T-helper 2 cell treated with Interferon-gamma antibody and Interleukin-4, amounts not matched to agents 5 μg/mL and 100 μg/mL, for 36 hours (primary cell): ENCODE measurements around the gene RTN4R.
"Not testable (repeated sequence)": the region's sequence is repeated elsewhere in the genome, so short reads cannot be mapped to it uniquely, and the experiment has no call there.

Experiments
- DNase-seq: peaks from one replicate; pipeline ENCODE4 v3.0.0; 2021; ENCODE audit warnings: low spot score
- H3K27ac Mint-ChIP-seq: one replicate; pipeline ENCODE4 v1.8.0; 2021; ENCODE audit warnings: mild to moderate bottlenecking, mixed read lengths
- H3K27me3 Mint-ChIP-seq: one replicate; pipeline ENCODE4 v1.8.0; 2021; ENCODE audit warnings: low read depth, mixed read lengths
- H3K36me3 Mint-ChIP-seq: one replicate; pipeline ENCODE4 v1.8.0; 2021; ENCODE audit warnings: low read depth, mixed read lengths
- H3K4me1 Mint-ChIP-seq: one replicate; pipeline ENCODE4 v1.8.0; 2021; ENCODE audit warnings: low read depth, mixed read lengths
- H3K4me3 Mint-ChIP-seq: one replicate; pipeline ENCODE4 v1.8.0; 2022; ENCODE audit warnings: mild to moderate bottlenecking, moderate library complexity, mixed read lengths
- H3K9me3 Mint-ChIP-seq: one replicate; pipeline ENCODE4 v1.8.0; 2021; ENCODE audit warnings: mixed read lengths

RTN4R gene

GRCh38 chr22:20275325-20275724, 7.2 kb upstream of the RTN4R start:
- not testable (repeated sequence) for H3K9me3 Mint-ChIP-seq, H3K27ac Mint-ChIP-seq, H3K4me1 Mint-ChIP-seq, H3K27me3 Mint-ChIP-seq, H3K36me3 Mint-ChIP-seq, H3K4me3 Mint-ChIP-seq, DNase-seq

DNA sequence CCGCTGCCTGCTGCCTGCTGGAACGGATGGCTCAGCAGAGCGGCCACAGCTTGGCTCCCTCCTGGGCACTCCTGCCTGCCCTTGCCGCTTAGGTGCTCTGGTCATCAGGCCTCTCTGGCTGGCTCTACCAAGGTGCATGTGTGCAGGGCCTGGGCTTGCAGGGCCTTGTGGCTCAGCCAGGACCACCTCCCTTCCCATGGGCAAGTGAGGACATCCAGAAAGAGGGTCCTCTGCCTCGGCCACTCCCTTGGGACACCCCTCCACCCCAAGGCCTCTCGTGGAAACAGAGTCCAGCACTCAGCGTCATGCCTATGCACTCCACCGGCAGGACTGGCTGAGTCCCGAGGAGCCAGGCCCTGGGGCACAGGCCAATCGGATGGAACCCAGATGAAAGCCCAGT, 6.3 kb upstream of the RTN4R start:
- not testable (repeated sequence) for H3K27me3 Mint-ChIP-seq, DNase-seq, H3K9me3 Mint-ChIP-seq, H3K36me3 Mint-ChIP-seq, H3K27ac Mint-ChIP-seq, H3K4me1 Mint-ChIP-seq, H3K4me3 Mint-ChIP-seq

DNA sequence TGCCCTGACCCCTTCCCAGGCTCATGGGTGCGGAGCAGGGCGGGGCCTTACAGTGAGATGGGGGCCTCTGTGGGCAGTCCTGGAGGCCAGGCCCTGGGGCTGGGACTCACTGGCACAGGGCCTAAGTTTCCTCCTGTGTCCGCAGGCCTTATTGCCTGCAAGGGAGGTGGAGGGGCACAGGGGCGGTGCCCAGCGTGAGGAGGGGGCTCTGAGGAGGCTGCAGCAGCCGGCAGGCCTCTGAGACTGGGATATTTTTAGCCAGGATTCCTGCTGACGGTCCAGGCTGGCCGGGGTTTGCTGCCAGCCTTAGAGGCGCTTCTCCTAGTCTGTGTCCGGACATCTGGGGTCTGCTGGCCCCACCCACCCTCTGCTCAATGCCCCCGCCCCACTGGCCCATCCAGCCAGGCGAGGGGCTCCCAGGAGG, 5.7 kb upstream of the RTN4R start:
- Mint-ChIP-seq H3K4me3 (no peak overlapping the region), H3K4me1 (peaks cover under 1% of the 10 kb centered on the region), H3K27ac (no peak overlapping the region), H3K9me3 (no peaks in the 10 kb centered on the region), H3K27me3 (no peaks in the 10 kb centered on the region), H3K36me3 (no peaks in the 10 kb centered on the region)
- no peak for DNase-seq

GRCh38 chr22:20272700-20273099, 4.6 kb upstream of the RTN4R start:
- no peaks in the 10 kb centered on the region for H3K9me3 Mint-ChIP-seq
- H3K27ac Mint-ChIP-seq, result no peak overlapping the region
- no peak for DNase-seq
- H3K4me3 Mint-ChIP-seq, result no peak overlapping the region
- no peaks in the 10 kb centered on the region for H3K36me3 Mint-ChIP-seq
- peaks cover 2% of the 10 kb centered on the region for H3K4me1 Mint-ChIP-seq
- no peaks in the 10 kb centered on the region for H3K27me3 Mint-ChIP-seq

DNA sequence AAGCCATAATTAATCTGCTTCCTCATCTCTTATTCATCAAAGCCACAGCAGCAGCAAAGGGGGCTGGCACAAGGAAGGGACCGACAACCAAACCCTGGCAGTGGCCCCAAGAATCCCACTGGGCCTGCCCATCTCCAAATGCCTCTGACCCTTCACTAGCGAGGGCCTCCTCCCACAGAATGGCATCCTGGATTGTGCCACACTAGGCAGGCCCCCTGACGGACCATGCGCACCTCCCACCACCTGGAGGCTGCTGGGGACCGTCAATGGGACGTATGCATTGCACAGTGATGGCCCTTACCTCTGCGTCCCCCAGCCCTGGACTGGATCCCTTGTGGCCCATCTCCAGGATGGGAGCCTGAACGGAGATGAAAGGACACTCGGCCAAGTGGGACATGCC, 4.1 kb upstream of the RTN4R start:
- no peaks in the 10 kb centered on the region for H3K36me3 Mint-ChIP-seq
- no peak overlapping the region for H3K27ac Mint-ChIP-seq
- H3K27me3 Mint-ChIP-seq, result no peaks in the 10 kb centered on the region
- H3K4me3 Mint-ChIP-seq, result no peak overlapping the region
- DNase-seq, result no peak
- H3K4me1 Mint-ChIP-seq, result peaks cover 2% of the 10 kb centered on the region
- no peaks in the 10 kb centered on the region for H3K9me3 Mint-ChIP-seq

- no peak for DNase-seq
- Mint-ChIP-seq H3K27me3 (peaks cover 4% of the 10 kb centered on the region), H3K4me3 (no peak overlapping the region), H3K4me1 (peaks cover 2% of the 10 kb centered on the region), H3K9me3 (no peaks in the 10 kb centered on the region), H3K36me3 (no peaks in the 10 kb centered on the region), H3K27ac (no peak overlapping the region)
These were observed 3.2 kb upstream of the RTN4R start for GRCh38 chr22:20271114-20271994.

DNA sequence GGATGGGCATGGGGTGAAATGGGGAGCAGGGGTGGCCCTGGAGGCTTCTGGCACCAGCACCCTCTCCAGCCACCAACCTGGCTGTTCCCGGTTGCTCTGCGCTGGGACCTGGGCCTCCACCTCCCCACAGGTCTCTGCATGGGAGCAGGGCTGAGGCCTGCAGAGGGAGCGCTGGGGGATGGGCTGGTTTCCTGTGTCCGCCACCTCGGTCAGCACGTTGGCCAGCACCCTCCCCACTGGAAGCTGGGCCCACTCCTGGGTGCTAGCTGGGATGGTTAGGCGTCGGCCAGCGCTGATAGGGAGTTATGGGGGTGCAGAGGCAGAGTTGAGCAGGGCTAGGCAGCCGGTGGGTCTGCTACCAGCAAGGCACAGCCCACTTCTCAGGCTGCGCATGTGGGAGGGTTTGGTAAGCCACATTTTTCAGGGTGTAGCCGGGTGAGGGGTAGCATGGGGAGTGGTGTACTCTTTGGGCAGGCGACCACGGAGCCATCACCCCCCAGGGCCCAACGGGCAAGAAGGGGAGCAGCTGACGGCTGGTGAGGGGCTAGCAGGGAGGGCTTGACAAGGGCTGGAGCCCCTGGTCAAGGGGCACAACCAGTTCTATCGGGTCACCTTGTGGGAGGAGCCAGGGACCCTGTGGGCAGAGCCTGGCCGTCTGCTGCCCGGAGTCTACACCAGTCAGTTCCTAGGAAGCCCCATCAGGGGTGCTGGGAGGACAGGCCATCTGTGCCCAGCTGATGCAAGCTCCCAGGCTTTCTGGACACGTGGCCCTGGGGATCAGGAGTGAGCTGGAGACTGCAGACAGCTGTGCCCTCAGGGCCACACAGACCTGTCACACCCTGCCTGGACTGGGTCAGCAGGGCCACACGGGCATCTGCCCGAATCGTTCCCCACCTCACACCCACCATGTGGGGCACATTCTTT, 2.3 kb upstream of the RTN4R start:
- H3K27me3 Mint-ChIP-seq, H3K4me3 Mint-ChIP-seq, H3K9me3 Mint-ChIP-seq, H3K4me1 Mint-ChIP-seq, H3K36me3 Mint-ChIP-seq, DNase-seq, H3K27ac Mint-ChIP-seq: not testable (repeated sequence)

DNA sequence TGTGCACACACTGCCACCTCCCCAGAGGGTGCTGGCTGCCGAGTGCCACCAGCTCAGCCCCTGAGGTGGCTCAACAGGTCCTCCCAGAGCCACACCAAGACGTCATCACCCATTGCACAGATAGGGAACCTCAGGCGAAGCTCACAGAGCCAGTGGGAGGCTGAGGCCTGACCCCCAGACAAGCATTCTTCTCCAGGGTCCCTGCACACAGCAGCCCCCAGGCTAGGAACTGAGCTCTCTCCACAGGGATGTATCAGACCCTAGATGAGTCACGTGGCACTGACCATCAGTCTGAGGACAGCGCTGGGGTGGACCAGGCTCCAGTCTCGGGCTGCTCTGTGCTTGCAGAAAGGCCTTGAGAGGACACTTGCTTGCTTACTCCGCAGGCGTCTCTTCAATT, 1.6 kb upstream of the RTN4R start:
- H3K27me3 Mint-ChIP-seq, H3K27ac Mint-ChIP-seq, H3K36me3 Mint-ChIP-seq, H3K4me1 Mint-ChIP-seq, H3K9me3 Mint-ChIP-seq, DNase-seq, H3K4me3 Mint-ChIP-seq: not testable (repeated sequence)

GRCh38 chr22:20269201-20269600, 1.1 kb upstream of the RTN4R start:
- H3K27ac Mint-ChIP-seq, DNase-seq, H3K27me3 Mint-ChIP-seq, H3K4me1 Mint-ChIP-seq, H3K4me3 Mint-ChIP-seq, H3K9me3 Mint-ChIP-seq, H3K36me3 Mint-ChIP-seq: not testable (repeated sequence)

DNA sequence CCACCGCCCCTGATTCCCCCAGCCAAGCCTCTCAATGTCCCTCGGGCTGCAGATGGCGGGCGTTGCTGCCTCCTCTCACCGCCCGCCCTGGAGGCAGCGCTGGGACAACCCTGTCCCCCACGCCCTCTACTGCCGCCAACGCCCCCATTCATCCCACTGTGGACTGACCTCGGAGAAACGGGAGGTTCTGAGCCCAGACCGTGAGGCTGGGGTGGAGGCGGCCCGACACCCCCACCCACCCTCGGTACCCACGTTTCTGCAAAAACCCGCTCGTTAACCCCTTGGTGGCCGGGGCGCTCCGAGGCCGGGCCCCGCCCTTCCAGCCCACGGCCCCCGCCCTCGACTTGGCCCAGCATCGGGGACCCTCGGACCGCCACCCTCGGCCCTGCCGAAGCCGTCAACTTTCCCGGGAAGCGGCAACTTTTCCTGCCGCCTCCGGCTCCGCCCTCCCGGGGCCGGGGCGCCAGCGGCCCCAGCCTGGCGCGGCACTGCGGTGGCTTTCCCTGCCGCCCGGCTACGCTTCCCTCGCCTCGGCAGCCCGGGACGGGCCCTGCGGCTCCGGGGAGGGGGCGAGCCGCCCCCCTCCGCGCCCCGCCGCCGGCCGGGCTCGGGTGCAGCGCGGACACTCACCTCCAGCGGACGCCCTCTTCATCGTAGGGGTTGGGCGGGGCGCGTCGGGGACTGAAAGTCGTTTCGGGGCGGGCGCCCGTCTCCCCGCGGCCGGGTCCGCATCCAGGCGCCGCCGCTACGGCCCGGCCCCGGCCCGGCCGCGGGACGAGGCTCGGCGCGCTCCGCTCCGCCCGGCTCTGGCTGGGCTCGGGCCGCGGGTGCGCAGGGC, 458 bp downstream of the RTN4R start:
- DNase-seq, result peak; percentile 6
- peak overlapping the region; percentile 9 for H3K4me3 Mint-ChIP-seq

GRCh38 chr22:20266667-20267440, 1.3 kb downstream of the RTN4R start:
- not testable (repeated sequence) for H3K27ac Mint-ChIP-seq, H3K36me3 Mint-ChIP-seq, H3K4me1 Mint-ChIP-seq, H3K9me3 Mint-ChIP-seq, H3K27me3 Mint-ChIP-seq, DNase-seq
- peak overlapping the region; percentile 37 for H3K4me3 Mint-ChIP-seq

More for the DNA sequence above, 458 bp downstream of the RTN4R start:
- Mint-ChIP-seq H3K9me3 (no peaks in the 10 kb centered on the region), H3K4me1 (peaks cover 2% of the 10 kb centered on the region), H3K27ac (no peak overlapping the region), H3K36me3 (no peaks in the 10 kb centered on the region), H3K27me3 (peaks cover 4% of the 10 kb centered on the region)

GRCh38 chr22:20265772-20266666, 2.1 kb downstream of the RTN4R start:
- not testable (repeated sequence) for H3K27ac Mint-ChIP-seq, H3K36me3 Mint-ChIP-seq, H3K4me3 Mint-ChIP-seq, H3K9me3 Mint-ChIP-seq, DNase-seq, H3K4me1 Mint-ChIP-seq, H3K27me3 Mint-ChIP-seq
